HG03139 (cell line): ENCODE data around the gene C1orf167.

ENCODE experiments used
- ATAC-seq: cut with Tn5 transposase; IDR thresholded peaks from one replicate; pipeline ENCODE4 v1.9.1; 2021; ENCODE audit not compliant: unreplicated experiment

C1orf167 gene

GRCh38 chr1:11782127-11782708, 20.2 kb downstream of the C1orf167 start:
- ATAC-seq = no peak

- ATAC-seq = no peak
Observed at GRCh38 chr1:11783556-11783955, 21.6 kb downstream of the C1orf167 start.

- no peak for ATAC-seq
Observed at GRCh38 chr1:11784256-11784992, 22.4 kb downstream of the C1orf167 start.

GRCh38 chr1:11784993-11785769, 23.2 kb downstream of the C1orf167 start:
- ATAC-seq = no peak

- ATAC-seq = no peak
Observed at GRCh38 chr1:11786168-11786567, 24.2 kb downstream of the C1orf167 start.

GRCh38 chr1:11787251-11787803, 25.3 kb downstream of the C1orf167 start:
- ATAC-seq = no peak

- ATAC-seq = no peak
Observed at GRCh38 chr1:11787804-11788436, 25.9 kb downstream of the C1orf167 start.

GRCh38 chr1:11788549-11789053, 26.6 kb downstream of the C1orf167 start:
- ATAC-seq = no peak

- ATAC-seq = no peak
Observed at GRCh38 chr1:11789126-11790067, 27.4 kb downstream of the C1orf167 start.

GRCh38 chr1:11790101-11790879, 28.3 kb downstream of the C1orf167 start:
- no peak for ATAC-seq

GRCh38 chr1:11790880-11791715, 29.1 kb downstream of the C1orf167 start:
- no peak for ATAC-seq

GRCh38 chr1:11792106-11792505, 30.1 kb downstream of the C1orf167 start:
- no peak for ATAC-seq

GRCh38 chr1:11793819-11794218, 31.8 kb downstream of the C1orf167 start:
- no peak for ATAC-seq

- ATAC-seq = no peak
Observed at GRCh38 chr1:11794446-11795237, 32.6 kb downstream of the C1orf167 start.

GRCh38 chr1:11795238-11795890, 33.4 kb downstream of the C1orf167 start:
- no peak for ATAC-seq

- no peak for ATAC-seq
Observed at GRCh38 chr1:11796036-11796828, 34.2 kb downstream of the C1orf167 start.
